ENCODE results near the gene HTT-AS.

DNA sequence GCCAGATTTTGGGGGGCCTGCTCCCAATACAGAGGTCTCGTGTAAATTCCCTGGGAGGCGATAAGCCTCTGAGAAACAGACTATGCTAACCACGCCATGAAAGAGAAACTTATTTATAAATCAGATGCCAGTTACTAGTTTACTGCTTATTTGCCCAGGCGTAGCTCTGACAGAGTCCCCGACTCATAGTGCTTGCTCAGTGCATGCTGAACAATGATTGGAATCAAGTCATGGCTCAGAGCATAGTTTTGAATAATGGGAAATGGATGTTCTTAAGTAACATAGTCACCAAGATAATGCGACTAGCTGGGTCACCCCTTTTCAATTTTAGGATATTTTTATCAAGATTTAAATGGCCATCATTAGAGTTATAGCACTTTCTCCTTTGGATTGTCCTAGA, 40.0 kb upstream of the HTT-AS start:
- TF ChIP-seq, protein P1, sequence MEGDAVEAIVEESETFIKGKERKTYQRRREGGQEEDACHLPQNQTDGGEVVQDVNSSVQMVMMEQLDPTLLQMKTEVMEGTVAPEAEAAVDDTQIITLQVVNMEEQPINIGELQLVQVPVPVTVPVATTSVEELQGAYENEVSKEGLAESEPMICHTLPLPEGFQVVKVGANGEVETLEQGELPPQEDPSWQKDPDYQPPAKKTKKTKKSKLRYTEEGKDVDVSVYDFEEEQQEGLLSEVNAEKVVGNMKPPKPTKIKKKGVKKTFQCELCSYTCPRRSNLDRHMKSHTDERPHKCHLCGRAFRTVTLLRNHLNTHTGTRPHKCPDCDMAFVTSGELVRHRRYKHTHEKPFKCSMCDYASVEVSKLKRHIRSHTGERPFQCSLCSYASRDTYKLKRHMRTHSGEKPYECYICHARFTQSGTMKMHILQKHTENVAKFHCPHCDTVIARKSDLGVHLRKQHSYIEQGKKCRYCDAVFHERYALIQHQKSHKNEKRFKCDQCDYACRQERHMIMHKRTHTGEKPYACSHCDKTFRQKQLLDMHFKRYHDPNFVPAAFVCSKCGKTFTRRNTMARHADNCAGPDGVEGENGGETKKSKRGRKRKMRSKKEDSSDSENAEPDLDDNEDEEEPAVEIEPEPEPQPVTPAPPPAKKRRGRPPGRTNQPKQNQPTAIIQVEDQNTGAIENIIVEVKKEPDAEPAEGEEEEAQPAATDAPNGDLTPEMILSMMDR (IDR thresholded peaks at IDR 0.05), result no peak
- TF ChIP-seq POLR2A (IDR thresholded peaks at IDR 0.05), result no peak
